Femur (tissue), 1 donor: ENCODE data around the gene APLN.

ENCODE experiments used
- DNase-seq: peaks from one replicate; pipeline ENCODE4 v3.0.0-alpha.2; 2017

The APLN gene, protein sequence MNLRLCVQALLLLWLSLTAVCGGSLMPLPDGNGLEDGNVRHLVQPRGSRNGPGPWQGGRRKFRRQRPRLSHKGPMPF

DNA sequence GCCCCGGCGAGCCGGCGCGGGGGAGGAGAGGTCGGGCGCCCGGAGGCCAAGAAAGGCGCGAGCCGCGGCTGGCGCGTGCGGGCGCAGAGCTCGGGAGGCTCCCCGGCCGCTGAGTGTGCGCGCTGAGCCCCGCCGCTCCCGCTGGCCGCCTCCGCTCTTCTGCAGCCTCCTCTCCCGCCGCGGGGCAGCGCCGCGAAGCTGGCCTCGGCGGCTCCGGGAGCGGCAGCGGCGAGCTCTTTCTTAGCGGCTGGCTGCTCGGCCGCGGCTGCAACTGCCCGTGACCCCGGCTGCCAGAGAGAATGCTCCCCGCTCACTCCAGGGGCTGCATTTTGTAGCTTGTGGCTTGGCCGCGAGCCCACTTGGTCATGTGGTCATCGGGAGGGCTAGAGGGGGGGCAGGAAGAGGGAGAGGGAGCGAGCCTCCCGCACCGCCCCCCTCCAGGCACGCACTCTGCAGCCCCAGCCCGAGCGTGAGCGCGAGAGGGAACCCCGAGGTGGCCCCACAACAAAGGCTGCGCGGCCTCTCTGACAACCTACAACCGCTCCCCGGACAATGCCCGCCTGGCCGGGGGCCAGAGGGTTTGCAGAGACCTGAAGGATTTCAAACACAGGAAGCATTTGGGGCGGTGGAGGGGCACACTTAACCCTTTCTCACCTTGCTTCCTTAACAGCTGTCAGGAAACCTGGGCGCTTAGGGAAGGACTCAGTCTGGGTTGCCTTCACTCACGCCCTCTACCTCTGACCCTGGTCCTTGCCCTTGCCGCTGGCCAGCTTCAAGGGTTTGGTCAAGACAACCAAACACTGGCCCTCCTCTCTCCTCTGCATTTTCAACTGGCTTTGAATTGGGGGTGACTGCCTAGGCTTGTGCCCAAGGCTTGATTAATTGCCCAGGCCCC is at the start of gene APLN:
Gene APLN, minus strand, starts transcription at position 305 of the 895 bp plus-strand sequence. CDS start 326 bp downstream, outside the sequence.
- DNase-seq: peak; percentile 69

DNA sequence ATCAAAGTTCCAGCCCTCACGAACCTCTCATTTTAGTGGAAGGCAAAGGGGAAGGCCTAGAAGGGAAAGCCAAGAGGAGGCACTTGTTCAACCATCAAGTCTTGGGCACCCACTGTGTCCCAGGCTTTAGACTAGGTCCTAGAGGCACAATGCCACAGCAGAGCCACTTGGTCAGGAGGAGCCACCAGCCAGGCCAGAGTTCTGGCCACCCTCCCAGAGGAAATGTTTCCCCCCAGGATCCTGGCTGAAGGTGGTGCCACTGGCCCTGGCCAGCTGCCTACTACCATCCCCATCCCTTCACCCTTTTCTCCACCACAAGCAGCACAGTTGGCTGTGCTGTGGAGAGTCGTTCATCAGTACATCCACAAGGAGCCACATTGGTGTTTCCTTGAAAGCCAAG is 49.7 kb upstream of the APLN start:
- no peak for DNase-seq

DNA sequence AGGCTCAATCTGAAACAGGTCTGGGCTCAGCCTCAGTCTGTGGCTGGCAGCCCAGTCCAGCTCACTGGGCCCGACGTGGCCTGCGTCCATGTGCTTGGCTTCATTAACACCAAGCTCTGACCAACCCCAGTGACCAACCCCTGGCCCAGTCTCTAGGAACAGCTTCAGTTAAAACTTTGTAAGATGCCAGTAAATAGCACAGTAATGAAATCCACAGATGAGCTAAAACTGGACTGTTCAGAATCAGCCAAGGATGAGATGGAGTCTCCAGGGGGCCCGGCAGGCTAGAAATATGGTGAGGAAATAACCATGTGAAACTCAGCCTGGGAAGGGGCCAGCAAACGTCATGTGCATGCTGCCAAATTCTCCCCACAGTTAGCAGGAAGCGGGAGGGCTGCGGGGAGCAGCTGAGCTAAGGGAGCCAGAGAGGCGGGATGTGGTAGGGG is 46.9 kb upstream of the APLN start:
- peak; percentile 91 for DNase-seq

DNA sequence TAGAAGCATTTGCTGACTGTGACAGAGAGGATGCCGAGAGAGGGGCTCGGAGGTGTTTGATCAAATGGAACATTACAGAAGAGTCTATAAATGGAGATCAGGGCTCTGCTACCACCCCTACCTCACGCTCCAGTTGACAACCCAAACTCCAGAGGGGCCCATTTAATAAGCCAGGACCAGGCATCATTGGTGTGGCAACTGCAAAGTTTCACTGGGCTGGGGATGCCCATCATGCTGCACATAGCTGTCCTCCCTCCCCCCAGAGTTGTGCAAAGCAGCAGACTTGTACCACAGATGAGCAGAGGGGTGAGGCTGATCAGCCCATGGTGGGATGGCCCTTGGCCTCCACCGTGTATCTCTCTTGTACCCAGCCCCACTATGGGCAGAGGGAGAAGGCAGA is 45.8 kb upstream of the APLN start:
- DNase-seq: no peak

DNA sequence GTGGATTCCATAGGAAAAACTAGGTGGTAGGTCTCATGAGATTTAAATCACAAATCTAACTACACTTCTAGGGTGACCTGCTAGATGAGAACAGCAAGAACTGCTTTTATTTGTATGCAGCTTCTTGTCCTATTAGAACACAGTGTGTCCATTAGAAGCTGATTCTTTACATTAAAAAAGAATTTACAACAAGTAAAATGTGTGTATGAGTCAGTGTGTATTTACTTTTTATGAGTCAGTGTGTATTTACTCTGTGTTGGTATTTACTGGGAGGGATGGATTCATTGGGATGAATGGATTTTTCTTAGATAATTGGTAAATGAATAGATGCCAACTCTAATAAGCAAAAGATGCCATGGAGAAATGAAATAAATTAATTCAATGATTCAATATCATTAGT is 43.4 kb upstream of the APLN start:
- no peak for DNase-seq

DNA sequence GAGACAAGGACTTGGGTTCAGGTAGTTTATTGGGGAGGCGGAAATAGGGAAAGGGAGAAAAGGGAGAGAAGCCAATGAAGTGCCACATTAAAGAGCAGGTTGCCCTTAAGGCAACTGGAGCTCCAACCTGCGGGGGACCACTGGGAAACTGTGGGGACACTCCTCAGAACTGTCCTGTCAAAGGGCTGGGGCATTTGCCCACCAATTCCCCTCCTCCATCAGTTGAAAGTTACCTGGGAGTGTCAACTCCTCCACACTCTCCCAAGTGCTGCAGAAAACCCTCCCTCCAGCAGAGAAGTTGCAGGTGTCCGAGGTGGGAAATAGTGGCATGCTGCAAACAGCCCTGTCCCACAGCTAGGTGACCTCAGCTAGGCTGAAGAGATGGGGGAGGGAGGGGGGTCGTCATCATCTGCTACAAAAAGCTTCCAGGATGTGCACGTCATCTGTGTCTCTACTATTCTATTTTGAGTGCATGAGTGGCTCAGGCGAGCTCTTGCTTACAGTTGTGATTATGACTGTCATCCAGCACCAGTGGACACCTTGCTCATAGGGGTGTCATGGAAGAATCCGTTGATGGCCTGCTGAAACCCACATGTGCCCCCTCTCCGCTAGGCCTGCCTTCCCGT is 42.6 kb upstream of the APLN start:
- no peak for DNase-seq

DNA sequence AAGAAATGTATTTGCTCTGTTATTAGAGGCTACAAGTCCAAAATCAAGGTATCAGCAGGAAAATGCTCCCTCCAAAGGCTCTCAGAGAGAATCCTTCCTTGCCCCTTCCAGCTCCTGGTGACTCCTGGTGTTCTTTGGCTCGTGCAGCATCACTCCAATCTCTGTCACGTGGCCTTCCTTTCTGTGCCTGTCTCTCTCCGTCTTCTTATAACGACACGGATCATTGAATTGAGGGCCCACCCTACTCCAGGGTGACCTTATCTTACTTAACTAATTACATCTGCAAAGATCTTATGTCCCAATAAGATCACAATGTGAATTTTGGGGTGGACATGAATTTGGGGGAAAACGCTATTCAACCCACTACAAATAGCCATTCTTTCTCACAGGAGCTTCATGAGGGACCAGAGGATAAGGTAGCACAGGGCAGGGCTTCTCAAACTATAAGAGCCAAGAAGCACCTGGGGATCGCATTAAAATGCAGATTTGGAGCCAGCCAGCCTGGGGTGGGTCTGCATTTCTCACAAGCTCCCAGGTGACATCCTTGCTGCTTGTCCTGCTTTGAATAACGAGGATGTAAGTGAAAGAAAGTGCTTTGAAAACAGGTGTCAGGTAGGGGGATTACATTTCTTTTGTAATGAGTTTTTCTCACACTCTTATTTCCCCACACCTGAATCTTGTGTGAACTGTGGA is 41.9 kb upstream of the APLN start:
- no peak for DNase-seq

DNA sequence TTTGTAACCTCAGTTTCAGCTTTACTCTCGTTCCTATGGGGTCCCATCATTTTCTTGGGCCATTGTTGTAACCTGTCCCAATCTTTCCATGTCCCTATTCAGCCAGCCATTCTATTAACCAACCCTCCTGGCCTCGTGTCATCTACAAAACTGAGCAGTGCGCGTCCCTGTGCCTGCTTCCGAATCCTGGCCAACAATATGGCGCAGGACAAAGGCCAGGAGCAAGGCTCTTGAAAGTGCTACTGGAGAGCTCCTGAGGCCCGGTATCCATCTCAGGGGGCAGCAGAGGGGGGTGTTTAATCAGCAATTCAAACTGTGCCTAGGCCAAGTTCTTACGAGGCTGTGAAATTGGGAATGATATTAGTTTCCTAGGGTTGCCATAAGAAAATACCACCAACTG is 41.2 kb upstream of the APLN start:
- no peak for DNase-seq

DNA sequence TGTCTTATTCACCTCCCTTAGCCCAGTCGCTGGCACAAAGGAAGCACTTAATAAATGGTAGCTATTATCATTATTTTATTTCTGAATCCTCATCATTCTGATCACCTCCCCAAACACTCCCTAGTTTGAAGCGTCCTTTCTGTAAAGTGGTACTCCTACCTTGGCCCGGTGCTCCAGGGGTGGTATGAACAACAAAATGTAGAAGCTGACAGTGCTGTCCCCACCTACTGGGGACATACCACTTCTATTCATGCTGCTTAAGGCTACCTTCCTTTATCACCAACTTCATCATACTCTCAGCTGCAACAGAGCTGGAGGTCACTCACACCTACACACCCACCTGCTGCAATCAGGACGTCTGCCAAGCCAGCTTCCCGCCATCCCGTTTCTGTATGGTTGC is 40.8 kb upstream of the APLN start:
- DNase-seq: no peak

DNA sequence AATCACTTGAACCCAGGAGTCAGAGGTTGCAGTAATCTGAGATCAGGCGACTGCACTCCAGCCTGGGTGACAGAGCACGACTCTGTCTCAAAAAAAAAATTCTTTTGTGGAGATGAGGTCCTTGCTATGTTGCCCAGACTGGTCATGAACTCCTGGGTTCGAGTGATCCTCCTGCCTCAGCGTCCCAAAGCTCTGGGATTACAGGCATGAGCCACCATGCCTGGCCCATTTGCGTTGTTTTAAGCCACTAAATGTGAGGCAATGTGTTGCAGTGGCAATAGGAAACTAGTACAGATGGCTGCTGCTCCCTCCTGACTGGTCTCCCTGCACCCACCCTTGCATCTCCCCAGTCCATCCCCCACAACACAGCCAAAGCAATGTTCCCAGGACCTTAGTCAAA is 40.0 kb upstream of the APLN start:
- no peak for DNase-seq

DNA sequence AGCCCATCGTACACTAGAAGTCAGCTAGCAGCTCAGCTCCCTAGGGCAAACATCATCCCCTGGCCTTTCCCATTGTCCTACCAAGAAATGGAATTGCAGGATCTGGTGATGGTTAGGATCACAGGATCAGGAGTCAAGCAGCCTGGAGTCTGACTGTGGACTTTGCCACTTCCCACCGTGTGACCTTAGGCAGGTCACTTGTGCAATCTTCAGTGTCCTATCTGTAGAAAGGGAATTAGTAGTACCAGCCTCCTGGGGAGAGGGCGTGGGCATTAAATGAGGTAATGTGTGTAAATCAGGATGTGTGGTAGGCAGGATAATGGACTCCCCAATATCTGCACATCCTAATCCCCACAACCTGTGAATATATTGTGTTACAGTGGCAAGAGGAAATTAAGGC is 38.6 kb upstream of the APLN start:
- DNase-seq: no peak

DNA sequence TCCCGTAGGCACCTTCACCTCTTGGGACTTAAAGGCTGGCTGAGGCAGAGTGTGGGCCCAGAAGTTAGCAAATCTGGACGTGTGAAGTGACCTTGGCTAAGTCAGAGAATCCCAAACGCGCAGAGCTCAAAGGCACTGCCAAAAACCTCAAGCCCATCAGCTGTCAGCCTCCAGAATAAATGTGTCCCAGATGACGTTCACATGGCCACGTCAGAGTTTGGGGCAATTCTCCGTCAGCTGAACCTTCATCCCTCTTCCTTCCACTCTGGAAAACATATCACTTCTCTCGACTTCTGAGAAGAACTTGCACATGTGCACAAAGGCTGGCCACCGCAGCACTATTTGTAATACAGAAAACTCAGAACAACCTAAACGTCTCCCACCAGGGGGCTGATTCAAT is 35.7 kb upstream of the APLN start:
- DNase-seq: no peak

DNA sequence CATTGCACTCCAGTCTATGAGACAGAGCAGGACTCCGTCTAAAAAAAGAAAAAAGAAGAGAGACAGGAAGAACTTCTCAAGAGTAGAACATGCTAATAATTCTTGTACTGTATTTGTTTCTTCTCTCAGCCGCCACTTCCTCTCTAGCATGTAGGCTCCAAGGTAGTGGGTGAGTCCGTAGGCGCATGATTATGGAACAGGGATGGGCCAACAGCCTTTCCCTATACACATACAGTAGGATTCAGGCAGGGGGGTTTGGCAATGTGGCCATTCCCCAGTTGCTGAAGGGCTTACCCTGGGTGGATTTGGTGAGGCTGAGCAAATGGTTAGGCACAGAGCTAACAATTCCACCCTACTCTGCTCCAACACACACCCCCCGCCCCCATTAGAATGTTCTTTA is 35.0 kb upstream of the APLN start:
- DNase-seq: no peak

DNA sequence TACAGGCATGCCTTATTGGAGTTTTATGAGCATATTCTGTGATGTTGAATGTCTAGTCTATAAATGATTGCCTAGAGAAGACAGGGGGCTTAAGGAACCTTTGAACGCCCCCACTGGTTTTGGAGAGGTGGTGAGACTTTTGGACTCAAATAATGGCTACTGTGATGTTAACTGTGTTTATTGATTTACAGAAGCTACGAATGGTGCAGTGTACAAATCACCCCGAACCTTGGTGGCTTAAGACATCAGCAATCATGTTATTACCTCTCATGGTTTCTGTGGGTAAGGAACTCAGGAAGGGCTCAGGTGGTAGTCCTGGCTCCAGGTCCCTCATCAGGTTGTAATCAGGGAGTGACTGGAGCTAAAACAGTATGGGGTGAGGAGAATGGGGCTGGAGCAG is 33.3 kb upstream of the APLN start:
- DNase-seq: no peak

DNA sequence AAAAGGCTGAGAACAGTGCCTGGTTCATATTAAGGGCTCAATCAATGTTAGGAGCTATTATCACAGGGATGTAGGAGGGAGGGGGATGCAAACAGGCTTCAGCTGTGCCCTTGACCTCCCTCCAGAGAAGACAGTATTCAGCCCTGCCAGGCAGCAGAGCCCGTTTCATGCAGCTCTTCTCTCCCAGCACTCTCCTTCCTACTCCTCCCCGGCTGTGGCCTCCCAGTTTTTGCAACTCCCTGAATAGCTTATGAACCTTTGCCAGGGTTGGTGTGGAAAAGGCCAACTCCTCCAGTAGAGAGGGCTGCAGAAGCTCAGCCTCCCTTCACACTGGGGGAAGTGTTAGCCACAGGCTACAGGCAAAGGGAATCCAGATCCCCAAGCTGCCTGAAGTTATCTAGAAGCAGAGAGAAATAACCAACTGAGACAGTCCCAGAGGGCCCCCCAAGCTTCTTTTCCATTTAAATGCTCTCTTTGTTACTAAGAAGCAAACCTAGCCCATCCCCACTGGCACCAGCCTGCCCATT is 31.7 kb upstream of the APLN start:
- DNase-seq: peak; percentile 44

DNA sequence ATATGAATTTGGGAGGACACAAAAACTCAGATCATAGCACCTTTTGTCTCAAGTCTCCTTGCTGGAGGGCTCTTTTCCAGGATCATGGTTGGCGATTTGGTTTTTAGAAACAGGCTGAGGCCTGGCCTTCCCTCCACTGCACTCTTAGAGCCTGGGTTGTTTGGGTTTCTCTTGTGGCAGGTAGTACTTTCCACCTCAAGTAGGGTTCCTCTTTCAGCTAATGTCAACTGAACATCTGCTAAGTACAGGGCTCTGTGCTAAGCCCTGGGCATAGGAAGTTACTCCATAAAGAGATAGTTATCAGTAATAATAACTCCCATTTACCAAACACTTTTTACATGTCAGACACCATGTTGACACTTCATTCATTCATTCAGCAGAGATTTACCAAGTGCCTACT is 28.2 kb upstream of the APLN start:
- DNase-seq: no peak

DNA sequence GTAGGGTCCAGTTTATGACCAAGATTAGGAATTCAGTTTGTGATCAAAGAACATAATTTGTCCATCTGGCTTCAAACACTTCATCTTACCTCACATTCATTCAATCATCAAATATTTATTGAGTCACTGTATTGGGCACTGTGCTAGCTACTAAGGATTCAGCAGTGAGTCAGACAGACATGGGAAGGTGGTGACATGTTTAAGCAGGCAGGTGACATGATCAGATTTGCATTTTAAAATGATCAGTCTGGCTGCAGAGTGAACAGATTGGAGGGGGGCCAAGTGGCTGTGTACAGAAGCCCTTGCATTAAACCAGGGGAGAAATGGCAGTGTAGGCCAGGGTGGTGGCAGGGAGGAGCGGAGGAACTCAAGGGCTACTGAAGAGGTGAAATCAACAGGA is 25.1 kb upstream of the APLN start:
- no peak for DNase-seq

DNA sequence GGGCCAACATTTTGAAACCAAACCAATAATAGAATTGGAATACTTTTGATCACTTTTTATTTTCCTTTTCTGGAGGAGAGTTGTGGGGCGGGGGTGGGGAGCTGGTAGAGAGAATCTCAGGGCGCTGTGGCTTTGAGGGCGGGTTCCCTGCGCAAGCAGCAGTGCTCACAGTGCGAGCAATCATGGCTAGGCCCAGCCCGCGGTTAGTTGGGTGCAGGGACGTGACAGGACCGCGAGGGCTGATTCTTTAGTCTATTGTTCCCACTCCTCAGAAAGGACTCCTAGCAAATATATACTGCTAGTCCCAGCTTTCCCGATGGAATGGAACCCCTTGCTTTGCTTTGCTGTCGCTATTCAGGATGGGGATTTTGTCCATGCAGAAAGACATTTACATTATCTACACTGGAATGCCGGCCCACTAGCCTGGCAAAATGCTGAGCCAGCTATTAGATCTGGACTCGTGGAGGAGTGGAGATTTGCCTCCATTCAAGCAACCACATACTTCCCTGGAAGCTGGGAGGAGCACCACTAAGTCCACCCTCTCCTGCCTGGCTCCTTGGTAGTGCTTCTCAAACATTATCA is 23.9 kb upstream of the APLN start:
- DNase-seq: no peak

DNA sequence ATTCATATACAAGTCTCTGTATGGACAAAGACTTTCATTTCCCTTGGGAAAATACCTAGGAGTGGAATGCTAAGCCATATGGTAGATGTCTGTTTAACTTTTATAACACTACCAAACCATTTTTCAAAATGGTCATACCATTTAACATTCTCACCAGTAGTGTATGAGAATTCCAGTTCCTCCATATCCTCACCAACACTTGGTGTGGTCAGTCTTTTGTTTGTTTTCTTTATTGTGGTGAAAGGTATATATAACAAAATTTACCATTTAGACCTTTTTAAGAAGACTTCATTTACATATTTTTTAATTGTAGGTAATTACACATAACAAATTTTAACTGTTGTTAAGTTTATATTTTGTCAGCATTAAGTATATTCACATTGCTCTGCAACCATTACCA is 12.7 kb upstream of the APLN start:
- no peak for DNase-seq

DNA sequence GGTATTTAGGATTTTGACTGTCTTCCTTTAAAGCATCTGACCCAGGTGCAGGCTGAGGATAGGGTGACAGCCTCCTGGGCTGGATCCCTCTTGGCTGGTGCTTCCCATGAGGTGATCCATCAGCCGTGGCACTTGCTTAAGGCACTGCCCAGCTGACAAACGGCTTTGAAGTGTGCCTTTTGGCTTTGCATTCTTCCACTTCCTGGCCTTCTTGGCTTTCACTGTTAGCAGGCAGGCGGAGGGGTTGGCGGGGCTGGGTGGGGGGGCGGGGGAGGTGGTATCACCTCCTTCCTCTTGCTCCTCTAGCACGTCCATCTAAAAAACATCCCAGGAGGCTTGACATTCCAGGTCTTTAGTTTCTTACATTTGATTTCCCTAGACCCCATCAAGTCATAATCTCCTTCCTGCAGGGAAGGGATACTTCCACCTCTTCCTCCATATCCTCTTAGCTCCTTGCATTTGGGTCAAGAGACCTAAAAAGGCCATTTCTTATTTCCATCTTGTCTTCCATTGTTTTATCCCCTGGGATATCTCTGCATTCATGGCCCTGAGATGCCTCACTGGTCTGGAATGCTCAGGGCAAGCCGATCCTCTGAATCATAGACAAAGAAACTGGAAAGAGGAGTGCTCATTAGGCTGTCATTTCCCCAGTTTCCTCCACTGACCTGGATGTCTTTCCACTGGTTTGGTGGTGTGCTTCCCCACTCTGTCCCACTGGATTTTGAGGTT is 11.3 kb upstream of the APLN start:
- DNase-seq: no peak

DNA sequence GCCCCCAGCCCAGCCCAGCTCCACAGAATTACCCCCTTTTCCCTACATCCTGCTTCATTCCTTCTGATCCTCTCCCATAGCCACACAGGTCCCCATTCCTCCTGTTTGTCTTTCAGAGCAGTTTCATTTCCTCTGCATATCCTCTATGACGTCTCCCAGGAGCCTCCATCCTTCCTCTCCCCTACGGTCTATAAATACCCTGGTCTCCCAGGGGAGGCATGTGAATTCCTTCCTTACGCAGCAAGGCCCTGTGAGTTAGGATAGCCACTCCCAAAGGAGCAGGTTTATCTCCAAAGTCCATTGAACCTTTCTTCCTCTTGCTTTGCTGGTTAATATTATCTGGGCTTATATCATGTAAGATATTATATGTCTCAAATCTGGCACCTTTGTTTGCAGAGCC is 8.4 kb upstream of the APLN start:
- no peak for DNase-seq

DNA sequence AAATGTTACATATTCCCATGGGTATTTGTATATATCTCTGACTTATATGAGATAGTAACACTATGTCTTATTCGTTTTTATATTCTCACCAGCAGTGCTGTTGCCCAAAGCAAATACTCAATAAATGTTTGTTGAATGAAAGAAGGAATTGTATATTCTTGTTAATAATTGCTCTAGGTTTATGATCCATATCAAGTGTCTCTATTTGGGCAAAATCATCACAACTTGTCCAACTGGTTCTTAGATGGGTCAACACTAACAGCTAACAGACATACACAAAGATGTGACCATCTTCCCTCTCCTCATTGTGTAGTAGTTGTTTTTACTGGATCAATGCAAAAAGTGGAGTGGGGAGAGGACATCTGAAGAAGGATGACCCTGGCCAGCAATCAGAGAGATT is 6.6 kb upstream of the APLN start:
- DNase-seq: no peak
